Sigmoid colon (tissue), 3 donors: ENCODE measurements around the gene C1orf198.

Experiments
- CTCF ChIP-seq, 4 experiments: fragments of 450-650 bp in 3 of 4; fragments of 200-600 bp in 1 of 4; IDR thresholded peaks; one replicate each; pipeline ENCODE4 v1.5.1; 2016 to 2019; ENCODE audit warnings: antibody characterized with exemption in 4 of 4, mild to moderate bottlenecking in 3 of 4, moderate library complexity in 2 of 4
- POLR2A ChIP-seq, 2 donors: fragments of 450-650 bp; IDR thresholded peaks; one replicate each; pipeline ENCODE4 v1.6.1; 2016; ENCODE audit warnings: antibody characterized with exemption in 2 of 2, mild to moderate bottlenecking in 2 of 2, moderate library complexity in 2 of 2

GRCh38 chr1:230855886-230856285 lies 12.4 kb downstream of the C1orf198 start:
- TF ChIP-seq CTCF (IDR thresholded peaks at IDR 0.05) (no peak), POLR2A (IDR thresholded peaks at IDR 0.05) (no peak)
